GM19025 (cell line): ENCODE data around the gene MLN.

Experiments used
- ATAC-seq: cut with Tn5 transposase; IDR thresholded peaks from one replicate; pipeline ENCODE4 v1.9.1; 2021; ENCODE audit warnings: mild to moderate bottlenecking, low read depth, moderate library complexity; ENCODE audit not compliant: unreplicated experiment

MLN gene

GRCh38 chr6:33817489-33817888 lies 13.7 kb upstream of the MLN start:
- no peak for ATAC-seq

- no peak for ATAC-seq
Observed at GRCh38 chr6:33816911-33817310, 13.1 kb upstream of the MLN start.

- ATAC-seq = no peak
Observed at GRCh38 chr6:33815854-33816253, 12.1 kb upstream of the MLN start.

- no peak for ATAC-seq
Observed at GRCh38 chr6:33813990-33814985, 10.5 kb upstream of the MLN start.

GRCh38 chr6:33813246-33813904 lies 9.6 kb upstream of the MLN start:
- ATAC-seq = no peak

- ATAC-seq = no peak
Observed at GRCh38 chr6:33812669-33813068, 8.9 kb upstream of the MLN start.

- ATAC-seq = no peak
Observed at GRCh38 chr6:33809594-33809993, 5.8 kb upstream of the MLN start.

- ATAC-seq = no peak
Observed at GRCh38 chr6:33808641-33809180, 4.9 kb upstream of the MLN start.

- ATAC-seq = no peak
Observed at GRCh38 chr6:33807606-33808005, 3.8 kb upstream of the MLN start.

GRCh38 chr6:33806841-33807240 lies 3.0 kb upstream of the MLN start:
- no peak for ATAC-seq

GRCh38 chr6:33802186-33802958 lies 1.4 kb downstream of the MLN start:
- ATAC-seq = no peak

- no peak for ATAC-seq
Observed at GRCh38 chr6:33801611-33802010, 2.2 kb downstream of the MLN start.

GRCh38 chr6:33800248-33800969 lies 3.4 kb downstream of the MLN start:
- no peak for ATAC-seq

- ATAC-seq = no peak
Observed at GRCh38 chr6:33799454-33800113, 4.2 kb downstream of the MLN start.

GRCh38 chr6:33798343-33798848 lies 5.4 kb downstream of the MLN start:
- ATAC-seq = no peak

GRCh38 chr6:33797626-33798342 lies 6.0 kb downstream of the MLN start:
- ATAC-seq = no peak

GRCh38 chr6:33794910-33795623 lies 8.7 kb downstream of the MLN start:
- no peak for ATAC-seq

- no peak for ATAC-seq
Observed at GRCh38 chr6:33792981-33793380, 10.8 kb downstream of the MLN start.
